ENCODE measurements around the gene HDAC5.
A peak's percentile ranks its signal among the peaks of the same experiment; 100 is the strongest.

Gene HDAC5

GRCh38 chr17:44130693-44131349, 7.4 kb upstream of the HDAC5 start:
- no peaks in the 10 kb centered on the region for H3K36me3 ChIP-seq (ENCODE audit: control insufficient read depth, low read length)
- no peaks in the 10 kb centered on the region for H3F3A ChIP-seq (ENCODE audit: control insufficient read depth, insufficient read depth)
- TF ChIP-seq CTCF (IDR thresholded peaks at IDR 0.05; ENCODE audit: low read depth, low read length, poor library complexity, severe bottlenecking) = no peak
- no peak for TF ChIP-seq EZH2phosphoT487 (IDR thresholded peaks at IDR 0.05; ENCODE audit: borderline replicate concordance, low read length)
- no peaks in the 10 kb centered on the region for H3K9me3 ChIP-seq (ENCODE audit: control insufficient read depth, insufficient read depth, low read length)
- H3K79me2 ChIP-seq (ENCODE audit: control insufficient read depth, low read length) = no peaks in the 10 kb centered on the region
- H4K20me1 ChIP-seq (ENCODE audit: control insufficient read depth, insufficient read depth, low read depth, low read length) = no peaks in the 10 kb centered on the region
- no peak overlapping the region for H3K4me3 ChIP-seq (ENCODE audit: low read length)
- no peak overlapping the region for H3K27ac ChIP-seq (ENCODE audit: low read depth, low read length)
- no peaks in the 10 kb centered on the region for H3K27me3 ChIP-seq (ENCODE audit: control insufficient read depth, low read length)
- H3K4me2 ChIP-seq (ENCODE audit: low read length) = no peak overlapping the region
- H3K9me2 ChIP-seq (replicated peaks; ENCODE audit: control insufficient read depth, low read length) = no peaks in the 10 kb centered on the region
- no peaks in the 10 kb centered on the region for H3K4me1 ChIP-seq (ENCODE audit: control insufficient read depth, low read length)

- no peaks in the 10 kb centered on the region for H3K9me3 ChIP-seq (ENCODE audit: control insufficient read depth, insufficient read depth, low read length)
- no peaks in the 10 kb centered on the region for H3K9me2 ChIP-seq (replicated peaks; ENCODE audit: control insufficient read depth, low read length)
- H3K4me3 ChIP-seq (ENCODE audit: low read length) = no peak overlapping the region
- no peaks in the 10 kb centered on the region for H3K36me3 ChIP-seq (ENCODE audit: control insufficient read depth, low read length)
- H3K27me3 ChIP-seq (ENCODE audit: control insufficient read depth, low read length) = no peaks in the 10 kb centered on the region
- H3F3A ChIP-seq (ENCODE audit: control insufficient read depth, insufficient read depth) = no peaks in the 10 kb centered on the region
- no peak overlapping the region for H3K27ac ChIP-seq (ENCODE audit: low read depth, low read length)
- H3K4me2 ChIP-seq (ENCODE audit: low read length) = no peak overlapping the region
- no peaks in the 10 kb centered on the region for H3K79me2 ChIP-seq (ENCODE audit: control insufficient read depth, low read length)
- H3K4me1 ChIP-seq (ENCODE audit: control insufficient read depth, low read length) = peaks cover 6% of the 10 kb centered on the region
- TF ChIP-seq CTCF (IDR thresholded peaks at IDR 0.05; ENCODE audit: low read depth, low read length, poor library complexity, severe bottlenecking) (no peak), EZH2phosphoT487 (IDR thresholded peaks at IDR 0.05; ENCODE audit: borderline replicate concordance, low read length) (no peak)
- H4K20me1 ChIP-seq (ENCODE audit: control insufficient read depth, insufficient read depth, low read depth, low read length) = no peaks in the 10 kb centered on the region
Measured at GRCh38 chr17:44128383-44128782, 4.9 kb upstream of the HDAC5 start.

- Histone ChIP-seq H3F3A (ENCODE audit: control insufficient read depth, insufficient read depth) (no peaks in the 10 kb centered on the region), H3K4me1 (ENCODE audit: control insufficient read depth, low read length) (peaks cover 21% of the 10 kb centered on the region), H3K9me3 (ENCODE audit: control insufficient read depth, insufficient read depth, low read length) (no peaks in the 10 kb centered on the region), H3K36me3 (ENCODE audit: control insufficient read depth, low read length) (no peaks in the 10 kb centered on the region), H4K20me1 (ENCODE audit: control insufficient read depth, insufficient read depth, low read depth, low read length) (0 out of 2 replicates have a peak, but pooled peaks cover 4% of the 10 kb centered on the region), H3K79me2 (ENCODE audit: control insufficient read depth, low read length) (peaks cover 24% of the 10 kb centered on the region), H3K4me2 (ENCODE audit: low read length) (peak overlapping the region; percentile 72), H3K9me2 (replicated peaks; ENCODE audit: control insufficient read depth, low read length) (no peaks in the 10 kb centered on the region), H3K27ac (ENCODE audit: low read depth, low read length) (peak overlapping the region; percentile 49), H3K27me3 (ENCODE audit: control insufficient read depth, low read length) (no peaks in the 10 kb centered on the region), H3K4me3 (ENCODE audit: low read length) (peak overlapping the region; percentile 88)
- TF ChIP-seq CTCF (IDR thresholded peaks at IDR 0.05; ENCODE audit: low read depth, low read length, poor library complexity, severe bottlenecking) (peak; percentile 8), EZH2phosphoT487 (IDR thresholded peaks at IDR 0.05; ENCODE audit: borderline replicate concordance, low read length) (no peak)
Measured at GRCh38 chr17:44124118-44124438, 637 bp upstream of the HDAC5 start.
